ENCODE data around the gene APBB2.

Gene APBB2

GRCh38 chr4:41026971-41027370, 187.4 kb downstream of the APBB2 start:
- no peak for ATAC-seq
- no peak for TF ChIP-seq GLIS3 (CRISPR knock-in tag; IDR thresholded peaks at IDR 0.05)
- no peak for TF ChIP-seq TCF4 (CRISPR knock-in tag; IDR thresholded peaks at IDR 0.05; ENCODE audit: borderline replicate concordance)
- no peak for TF ChIP-seq ARNTL (CRISPR knock-in tag; IDR thresholded peaks at IDR 0.05; ENCODE audit: borderline replicate concordance, low read depth)
- no peak for TF ChIP-seq ISL1 (CRISPR knock-in tag; IDR thresholded peaks at IDR 0.05)
- no peak for TF ChIP-seq ZC3H10 (CRISPR knock-in tag; IDR thresholded peaks at IDR 0.05)
- no peak for TF ChIP-seq CSDC2 (CRISPR knock-in tag; IDR thresholded peaks at IDR 0.05)
- no peak for TF ChIP-seq TSHZ2 (CRISPR knock-in tag; IDR thresholded peaks at IDR 0.05)

GRCh38 chr4:41025824-41026223, 188.5 kb downstream of the APBB2 start:
- TF ChIP-seq GLIS3 (CRISPR knock-in tag; IDR thresholded peaks at IDR 0.05) (no peak), ZNF8 (CRISPR knock-in tag; IDR thresholded peaks at IDR 0.05) (peak; percentile 66)
- no peak for ATAC-seq

- TF ChIP-seq POU6F1 (CRISPR knock-in tag; IDR thresholded peaks at IDR 0.05; ENCODE audit: borderline replicate concordance, low read depth) = no peak
- no peak for ATAC-seq
Measured at GRCh38 chr4:41024556-41025491, 189.5 kb downstream of the APBB2 start.

GRCh38 chr4:41022116-41022515, 192.2 kb downstream of the APBB2 start:
- ATAC-seq = no peak
- TF ChIP-seq ZNF70 (CRISPR knock-in tag; IDR thresholded peaks at IDR 0.05) (no peak), ZFP3 (CRISPR knock-in tag; IDR thresholded peaks at IDR 0.05) (no peak), BACH2 (CRISPR knock-in tag; IDR thresholded peaks at IDR 0.05; ENCODE audit: borderline replicate concordance) (no peak), ISL1 (CRISPR knock-in tag; IDR thresholded peaks at IDR 0.05) (no peak), ZNF8 (CRISPR knock-in tag; IDR thresholded peaks at IDR 0.05) (no peak), PATZ1 (CRISPR knock-in tag; IDR thresholded peaks at IDR 0.05; ENCODE audit: borderline replicate concordance) (no peak), SNAI2 (CRISPR knock-in tag; IDR thresholded peaks at IDR 0.05) (no peak), POU6F1 (CRISPR knock-in tag; IDR thresholded peaks at IDR 0.05; ENCODE audit: borderline replicate concordance, low read depth) (no peak), ZC3H10 (CRISPR knock-in tag; IDR thresholded peaks at IDR 0.05) (no peak), TOX (CRISPR knock-in tag; IDR thresholded peaks at IDR 0.05; ENCODE audit: borderline replicate concordance) (no peak), CSRNP3 (CRISPR knock-in tag; IDR thresholded peaks at IDR 0.05) (no peak)

Measured in SK-N-SH treated with all-trans-retinoic acid at 6 μM for 48 hours (cell line).